ENCODE data around the gene SMIM32.

The SMIM32 gene

GRCh38 chr5:136192526-136193321 is at the start of gene SMIM32:
Gene SMIM32 (minus strand): TSS chr5:136193162. CDS start chr5:136192524, 638 bp downstream.
- no peak for DNase-seq

GRCh38 chr5:136242611-136243010 is 49.6 kb upstream of the SMIM32 start:
- no peak for DNase-seq

GRCh38 chr5:136242136-136242535 is 49.2 kb upstream of the SMIM32 start:
- DNase-seq = no peak

- DNase-seq = no peak
These were observed 47.9 kb upstream of the SMIM32 start for GRCh38 chr5:136240894-136241293.

- DNase-seq = no peak
These were observed 43.6 kb upstream of the SMIM32 start for GRCh38 chr5:136236479-136237083.

GRCh38 chr5:136235321-136235720 is 42.4 kb upstream of the SMIM32 start:
- DNase-seq = no peak

GRCh38 chr5:136232316-136232715 is 39.4 kb upstream of the SMIM32 start:
- DNase-seq = no peak

GRCh38 chr5:136230176-136230575 is 37.2 kb upstream of the SMIM32 start:
- no peak for DNase-seq

- no peak for DNase-seq
These were observed 35.3 kb upstream of the SMIM32 start for GRCh38 chr5:136228136-136228757.

- no peak for DNase-seq
These were observed 33.4 kb upstream of the SMIM32 start for GRCh38 chr5:136226401-136226800.

- no peak for DNase-seq
These were observed 32.8 kb upstream of the SMIM32 start for GRCh38 chr5:136225796-136226195.

GRCh38 chr5:136222580-136223235 is 29.7 kb upstream of the SMIM32 start:
- DNase-seq = no peak

GRCh38 chr5:136221340-136221739 is 28.4 kb upstream of the SMIM32 start:
- no peak for DNase-seq

GRCh38 chr5:136216230-136216629 is 23.3 kb upstream of the SMIM32 start:
- no peak for DNase-seq

- no peak for DNase-seq
These were observed 22.9 kb upstream of the SMIM32 start for GRCh38 chr5:136215812-136216211.

GRCh38 chr5:136213919-136214493 is 21.0 kb upstream of the SMIM32 start:
- DNase-seq = no peak

- peak; percentile 40 for DNase-seq
These were observed 19.3 kb upstream of the SMIM32 start for GRCh38 chr5:136212252-136212721.

GRCh38 chr5:136211282-136212040 is 18.5 kb upstream of the SMIM32 start:
- no peak for DNase-seq

- no peak for DNase-seq
These were observed 17.3 kb upstream of the SMIM32 start for GRCh38 chr5:136210259-136210658.

GRCh38 chr5:136209346-136209910 is 16.5 kb upstream of the SMIM32 start:
- DNase-seq = no peak

- no peak for DNase-seq
These were observed 16.0 kb upstream of the SMIM32 start for GRCh38 chr5:136208916-136209315.

GRCh38 chr5:136207631-136208030 is 14.7 kb upstream of the SMIM32 start:
- DNase-seq = no peak
